ENCODE data around the gene GRID2IP. TPM values are rescaled to one million over a fixed set of nuclear protein-coding genes. Genes with fewer than 3 reads are reported as not detected.
"Not testable (repeated sequence)": the region's sequence is repeated elsewhere in the genome, so short reads cannot be mapped to it uniquely, and the experiment has no call there.

Gene GRID2IP
- total RNA-seq, 1 donor from 2014 or later = not detected

- H3K9me3 ChIP-seq (replicated peaks) = no peaks in the 10 kb centered on the region
- peaks cover 98% of the 10 kb centered on the region for H3K36me3 ChIP-seq
- H3K4me1 ChIP-seq = no peaks in the 10 kb centered on the region
- no peak for TF ChIP-seq CTCF (IDR thresholded peaks at IDR 0.05; ENCODE audit: borderline replicate concordance)
- no peak overlapping the region for H3K27ac ChIP-seq (replicated peaks)
- H3K27me3 ChIP-seq (ENCODE audit: low read depth) = no peaks in the 10 kb centered on the region
- intact Hi-C loops (cut with micrococcal nuclease) = no loop called here
- DNase-seq = no peak
- H3K4me3 ChIP-seq = no peak overlapping the region
Observed at GRCh38 chr7:6465862-6466261, 85.4 kb downstream of the GRID2IP start.

DNA sequence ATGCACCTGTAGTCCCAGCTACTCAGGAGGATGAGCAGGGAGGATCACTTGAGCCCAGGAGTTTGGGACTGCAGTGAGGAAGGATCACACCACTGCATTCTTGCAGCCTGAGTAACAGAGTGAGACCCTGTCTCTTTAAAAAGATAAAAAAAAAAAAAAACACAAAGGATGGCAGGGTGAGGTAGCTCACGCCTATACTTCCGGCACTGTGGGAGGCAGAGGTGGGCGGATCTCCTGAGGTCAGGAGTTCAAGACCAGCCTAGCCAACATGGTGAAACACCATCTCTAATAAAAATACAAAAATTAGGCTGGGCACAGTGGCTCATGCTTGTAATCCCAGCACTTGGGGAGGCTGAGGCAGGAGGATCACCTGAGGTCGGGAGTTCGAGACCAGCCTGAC is 87.7 kb downstream of the GRID2IP start:
- H3K4me1 ChIP-seq; H3K27ac ChIP-seq (replicated peaks); H3K27me3 ChIP-seq (ENCODE audit: low read depth); H3K4me3 ChIP-seq; H3K9me3 ChIP-seq (replicated peaks); DNase-seq; intact Hi-C loops (cut with micrococcal nuclease): not testable (repeated sequence)
- H3K36me3 ChIP-seq = peaks cover 83% of the 10 kb centered on the region

GRCh38 chr7:6461946-6462550 is 89.2 kb downstream of the GRID2IP start:
- Histone ChIP-seq H3K27ac (replicated peaks) (no peak overlapping the region), H3K9me3 (replicated peaks) (no peaks in the 10 kb centered on the region), H3K4me3 (no peak overlapping the region), H3K36me3 (peaks cover 68% of the 10 kb centered on the region), H3K27me3 (ENCODE audit: low read depth) (no peaks in the 10 kb centered on the region), H3K4me1 (no peaks in the 10 kb centered on the region)
- DNase-seq = no peak
- TF ChIP-seq CTCF (IDR thresholded peaks at IDR 0.05; ENCODE audit: borderline replicate concordance) = no peak
- intact Hi-C loops (cut with micrococcal nuclease) = no loop called here

- Histone ChIP-seq H3K36me3 (peaks cover 58% of the 10 kb centered on the region), H3K27me3 (ENCODE audit: low read depth) (no peaks in the 10 kb centered on the region), H3K4me3 (no peak overlapping the region), H3K4me1 (no peaks in the 10 kb centered on the region), H3K27ac (replicated peaks) (no peak overlapping the region), H3K9me3 (replicated peaks) (no peaks in the 10 kb centered on the region)
- intact Hi-C loops (cut with micrococcal nuclease) = no loop called here
- no peak for TF ChIP-seq CTCF (IDR thresholded peaks at IDR 0.05; ENCODE audit: borderline replicate concordance)
- no peak for DNase-seq
Observed at GRCh38 chr7:6460990-6461584, 90.2 kb downstream of the GRID2IP start.

- H3K9me3 ChIP-seq (replicated peaks) = no peaks in the 10 kb centered on the region
- no peak for TF ChIP-seq CTCF (IDR thresholded peaks at IDR 0.05; ENCODE audit: borderline replicate concordance)
- peaks cover 50% of the 10 kb centered on the region for H3K36me3 ChIP-seq
- intact Hi-C loops (cut with micrococcal nuclease) = no loop called here
- no peak for DNase-seq
- H3K4me1 ChIP-seq = no peaks in the 10 kb centered on the region
- H3K27ac ChIP-seq (replicated peaks) = no peak overlapping the region
- H3K27me3 ChIP-seq (ENCODE audit: low read depth) = no peaks in the 10 kb centered on the region
- no peak overlapping the region for H3K4me3 ChIP-seq
Observed at GRCh38 chr7:6460303-6460702, 91.0 kb downstream of the GRID2IP start.

GRCh38 chr7:6458676-6459075 is 92.6 kb downstream of the GRID2IP start:
- intact Hi-C loops (cut with micrococcal nuclease); H3K27me3 ChIP-seq (ENCODE audit: low read depth); DNase-seq; H3K4me1 ChIP-seq; H3K9me3 ChIP-seq (replicated peaks); H3K4me3 ChIP-seq; H3K27ac ChIP-seq (replicated peaks): not testable (repeated sequence)
- H3K36me3 ChIP-seq = peaks cover 34% of the 10 kb centered on the region

Data from left ventricle myocardium inferior (tissue), 1 donor.